GM18907 (cell line): ENCODE measurements around the gene HDAC4.

ENCODE experiments used
- ATAC-seq: cut with Tn5 transposase; IDR thresholded peaks from one replicate; pipeline ENCODE4 v1.9.1; 2021; ENCODE audit warnings: mild to moderate bottlenecking, moderate library complexity; ENCODE audit not compliant: unreplicated experiment

Gene HDAC4

DNA sequence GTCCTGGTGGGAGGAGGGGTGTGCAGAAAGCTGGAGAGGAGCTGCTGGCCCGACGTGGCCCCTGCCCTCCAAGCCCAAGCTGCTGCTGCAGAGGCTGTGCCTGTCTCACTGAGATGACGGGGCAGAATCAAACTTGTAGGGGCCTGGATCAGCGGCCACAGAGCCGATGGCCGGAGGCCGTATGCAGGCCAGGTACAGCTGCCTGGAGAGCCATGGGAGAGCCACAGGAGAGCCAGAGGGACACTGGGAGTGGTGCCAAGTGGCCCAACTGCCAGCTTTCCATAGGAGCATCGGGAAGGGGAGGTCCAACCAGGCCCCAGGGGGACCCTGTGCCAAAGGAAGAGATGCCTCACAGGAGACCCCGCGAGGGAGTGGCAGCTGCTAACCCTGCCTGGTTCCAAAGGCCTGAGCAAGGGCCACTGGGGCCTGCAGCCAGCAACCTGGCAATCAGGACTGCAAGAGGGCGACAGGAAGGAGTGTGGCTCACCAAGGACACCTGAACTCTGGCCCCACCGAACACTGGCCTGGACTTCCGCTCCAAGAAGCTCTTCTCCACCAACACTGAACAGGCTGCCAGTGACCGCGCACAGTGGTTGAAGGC, 70.7 kb downstream of the HDAC4 start:
- ATAC-seq, result no peak

- no peak for ATAC-seq
Observed at GRCh38 chr2:239329284-239329971, 71.4 kb downstream of the HDAC4 start.

- no peak for ATAC-seq
Observed at GRCh38 chr2:239328351-239329191, 72.2 kb downstream of the HDAC4 start.

- peak; percentile 49 for ATAC-seq
Observed at GRCh38 chr2:239327536-239328350, 73.1 kb downstream of the HDAC4 start.

DNA sequence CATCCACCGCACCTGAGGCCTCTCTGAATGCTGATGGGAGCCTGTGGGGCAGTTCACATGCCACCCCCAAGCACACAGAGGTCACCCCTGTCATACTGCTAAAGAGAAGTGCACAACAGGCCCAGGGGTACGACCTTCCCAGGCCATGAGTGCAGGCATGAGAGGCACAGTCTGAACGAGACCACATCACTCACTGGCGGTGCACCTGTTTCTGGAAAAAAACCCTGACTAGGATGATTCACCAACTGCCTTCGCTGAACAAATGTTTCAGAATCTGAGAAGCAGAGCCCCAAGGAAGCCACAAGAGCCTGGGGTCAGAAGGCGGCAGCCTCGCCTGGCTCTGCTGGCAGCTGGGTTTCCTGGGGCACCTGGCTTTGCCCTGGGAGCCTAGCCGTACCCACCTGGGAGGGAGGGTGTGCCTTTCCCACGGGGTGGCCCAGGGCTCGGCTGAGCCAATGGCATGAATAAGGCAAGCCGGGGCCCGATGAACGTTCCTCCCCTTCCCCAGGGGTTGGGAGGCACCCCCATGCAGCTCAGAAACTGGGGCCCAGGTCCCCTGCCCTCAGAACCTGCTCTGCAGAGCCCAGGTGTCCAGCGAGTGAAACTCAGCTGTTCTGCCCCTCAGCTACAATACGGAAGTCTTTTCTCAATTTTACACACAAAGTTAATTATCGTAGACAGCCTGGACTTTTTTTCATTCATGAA, 73.8 kb downstream of the HDAC4 start:
- peak; percentile 75 for ATAC-seq

- no peak for ATAC-seq
Observed at GRCh38 chr2:239324456-239324855, 76.4 kb downstream of the HDAC4 start.

GRCh38 chr2:239323447-239323846, 77.4 kb downstream of the HDAC4 start:
- ATAC-seq, result no peak

DNA sequence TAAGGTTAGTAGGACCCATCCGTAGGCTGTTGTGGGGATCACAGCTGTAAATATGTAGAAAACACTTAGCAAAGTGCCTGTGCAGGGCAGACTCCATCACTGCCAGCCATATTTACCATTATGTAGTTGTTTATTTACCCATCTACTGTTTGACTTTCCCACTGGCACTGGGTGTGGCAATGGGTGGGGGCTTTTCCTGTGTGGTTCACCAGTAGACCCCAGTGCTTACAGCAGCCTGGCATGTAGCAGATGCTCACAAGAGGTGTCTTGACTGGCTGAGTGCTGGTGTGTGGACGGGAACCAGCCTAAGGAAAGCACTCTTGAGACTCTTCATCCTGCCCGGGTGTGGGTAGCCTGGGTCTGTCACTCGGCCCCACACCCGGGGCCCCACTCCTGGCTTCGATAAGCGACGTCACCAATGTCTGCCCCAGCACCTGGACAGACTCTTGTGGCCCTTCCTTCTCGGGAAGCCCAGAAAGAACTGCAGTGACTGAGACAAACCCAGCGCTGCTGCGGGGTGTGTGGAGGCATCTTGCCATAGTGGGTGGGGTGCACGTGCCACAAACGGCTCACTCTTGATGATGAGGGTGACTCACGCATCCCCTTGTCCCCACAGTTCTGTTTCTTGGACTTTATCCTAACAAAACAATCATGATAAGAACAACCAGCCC, 78.3 kb downstream of the HDAC4 start:
- no peak for ATAC-seq

- no peak for ATAC-seq
Observed at GRCh38 chr2:239321596-239322415, 79.0 kb downstream of the HDAC4 start.

GRCh38 chr2:239318790-239319661, 81.8 kb downstream of the HDAC4 start:
- ATAC-seq, result no peak

- ATAC-seq, result no peak
Observed at GRCh38 chr2:239318151-239318611, 82.6 kb downstream of the HDAC4 start.

GRCh38 chr2:239316562-239317465, 84.0 kb downstream of the HDAC4 start:
- no peak for ATAC-seq

GRCh38 chr2:239315308-239315707, 85.5 kb downstream of the HDAC4 start:
- ATAC-seq, result no peak

DNA sequence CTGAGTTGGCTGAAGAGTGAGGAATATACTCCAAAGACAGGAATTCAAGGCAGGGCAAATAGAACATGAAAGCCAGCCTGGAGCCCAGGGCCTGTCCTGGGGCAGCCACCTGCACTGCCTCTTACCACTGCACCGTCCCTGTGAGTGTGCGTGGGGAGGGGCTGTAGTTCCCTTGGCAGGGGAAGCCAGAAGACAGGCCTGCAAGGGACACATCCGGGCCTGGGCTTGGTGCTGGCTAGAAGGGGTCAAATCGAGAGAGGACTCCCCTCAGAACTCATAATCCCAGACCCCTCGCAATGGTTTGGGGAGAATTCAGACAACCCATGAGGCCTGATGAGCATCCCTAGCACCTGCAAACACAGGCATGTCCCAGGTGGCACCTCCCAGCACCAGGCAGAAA, 87.0 kb downstream of the HDAC4 start:
- ATAC-seq, result no peak

GRCh38 chr2:239312741-239313667, 87.8 kb downstream of the HDAC4 start:
- no peak for ATAC-seq

- ATAC-seq, result no peak
Observed at GRCh38 chr2:239312081-239312511, 88.7 kb downstream of the HDAC4 start.
